ENCODE measurements around the gene CERS3. TPM values are rescaled to one million over a fixed set of nuclear protein-coding genes. Genes with fewer than 3 reads are reported as not detected.

Gene CERS3
- total and polyA plus RNA-seq, 10 of the 15 experiments (the other 5 are each of a cell fraction or from before 2014, with no cell fraction given) = not detected

- TF ChIP-seq ZNF687 (IDR thresholded peaks at IDR 0.05) = no peak
- TF ChIP-seq RELA (IDR thresholded peaks at IDR 0.05; ENCODE audit: borderline replicate concordance, partially characterized antibody) = no peak
Observed at GRCh38 chr15:100484443-100484842, 44.3 kb downstream of the CERS3 start (continued).

- intact Hi-C loops (cut with micrococcal nuclease; ENCODE audit: unreplicated experiment) = no loop called here
- Histone ChIP-seq H2AFZ (ENCODE audit: control insufficient read depth, low read depth, low read length) (no peak overlapping the region), H3K27ac (ENCODE audit: control insufficient read depth, insufficient read depth) (no peak overlapping the region), H4K20me1 (ENCODE audit: control insufficient read depth, insufficient read depth) (no peaks in the 10 kb centered on the region), H3K9me3 (replicated peaks; ENCODE audit: control insufficient read depth, insufficient read depth, low read length) (no peaks in the 10 kb centered on the region; the same call in 2 of the 3 replicates), H3K4me3 (no peak overlapping the region), H3K4me2 (ENCODE audit: control insufficient read depth, insufficient read depth) (no peak overlapping the region), H3K9ac (ENCODE audit: control insufficient read depth, insufficient read depth, low read length) (no peak overlapping the region), H3K4me1 (ENCODE audit: control insufficient read depth, insufficient read depth, low read length) (no peaks in the 10 kb centered on the region), H3K79me2 (ENCODE audit: control insufficient read depth, insufficient read depth, low read length) (no peaks in the 10 kb centered on the region), H3K27me3 (replicated peaks in 1 of 2; ENCODE audit: control insufficient read depth in 2 of 2, insufficient read depth in 2 of 2, low read length in 1 of 2) (no peaks in the 10 kb centered on the region), H3K36me3 (ENCODE audit: control insufficient read depth in 2 of 2, insufficient read depth in 2 of 2, low read length in 1 of 2) (no peaks in the 10 kb centered on the region)
- in situ Hi-C loops (cut with MboI) = no loop called here
- ChIA-PET RAD21 (ENCODE audit: unreplicated experiment) (no interaction called here), CTCF (no interaction called here), SMC1A (ENCODE audit: uncharacterized antibody, unreplicated experiment) (interaction anchor here (0.8 kb wide), 1 partner anchor 13 kb away, joined by 3 read pairs; no protein-coding TSS in a partner anchor), POLR2A (no interaction called here)
- ATAC-seq = no peak
- FAIRE-seq = no peak
- 86% methylated on average over 2 of the region's 2 CpGs for WGBS (ENCODE audit: insufficient coverage, insufficient replicate concordance, low lambda C conversion rate, missing lambda C conversion rate)
- DNase-seq (ENCODE audit: low read depth, low spot score) = no peak
- BruUV-seq (replicated peaks) = no TSS peak
- no peak for TF ChIP-seq CEBPZ (IDR thresholded peaks at IDR 0.05; ENCODE audit: low read depth, low read length)
- no peak for TF ChIP-seq SIN3A (IDR thresholded peaks at IDR 0.05; ENCODE audit: low read depth, low read length)
- no peak for TF ChIP-seq EZH2 (IDR thresholded peaks at IDR 0.05; ENCODE audit: borderline replicate concordance, control insufficient read depth, low read depth, low read length)
- no peak for TF ChIP-seq TARDBP (IDR thresholded peaks at IDR 0.05; ENCODE audit: borderline replicate concordance)
- TF ChIP-seq CREM (IDR thresholded peaks at IDR 0.05; ENCODE audit: low read depth) = no peak
- no peak for TF ChIP-seq ZNF24 (IDR thresholded peaks at IDR 0.05)
- TF ChIP-seq MXI1 (IDR thresholded peaks at IDR 0.05; ENCODE audit: low read depth, low read length) = no peak
- no peak for TF ChIP-seq ETV6 (conservative IDR thresholded peaks at IDR 0.05 in 1 of 2, IDR thresholded peaks at IDR 0.05 in 1 of 2; ENCODE audit: borderline replicate concordance in 1 of 2, low read depth in 1 of 2)
- TF ChIP-seq TAF1 (IDR thresholded peaks at IDR 0.05; ENCODE audit: borderline replicate concordance, low read depth, low read length) = no peak
- no peak for TF ChIP-seq POLR2AphosphoS5 (IDR thresholded peaks at IDR 0.05; ENCODE audit: low read length)
- TF ChIP-seq ZNF217 (IDR thresholded peaks at IDR 0.05) = no peak
- TF ChIP-seq SP1 (IDR thresholded peaks at IDR 0.05; ENCODE audit: low read depth, low read length) = no peak
- TF ChIP-seq NFXL1 (IDR thresholded peaks at IDR 0.05; ENCODE audit: borderline replicate concordance) = no peak
- TF ChIP-seq SREBF2 (IDR thresholded peaks at IDR 0.05; ENCODE audit: low read length) = no peak
- TF ChIP-seq JUNB (IDR thresholded peaks at IDR 0.05) = no peak
Observed at GRCh38 chr15:100483370-100483769, 45.4 kb downstream of the CERS3 start.
